NCI-H146 (cell line): ENCODE results near the gene HORMAD1.
"Not testable (repeated sequence)": the region's sequence is repeated elsewhere in the genome, so short reads cannot be mapped to it uniquely, and the experiment has no call there.

Experiments used
- DNase-seq: peaks from one replicate; lab custom pipeline; 2025; lab: John Stamatoyannopoulos, UW

HORMAD1 gene

DNA sequence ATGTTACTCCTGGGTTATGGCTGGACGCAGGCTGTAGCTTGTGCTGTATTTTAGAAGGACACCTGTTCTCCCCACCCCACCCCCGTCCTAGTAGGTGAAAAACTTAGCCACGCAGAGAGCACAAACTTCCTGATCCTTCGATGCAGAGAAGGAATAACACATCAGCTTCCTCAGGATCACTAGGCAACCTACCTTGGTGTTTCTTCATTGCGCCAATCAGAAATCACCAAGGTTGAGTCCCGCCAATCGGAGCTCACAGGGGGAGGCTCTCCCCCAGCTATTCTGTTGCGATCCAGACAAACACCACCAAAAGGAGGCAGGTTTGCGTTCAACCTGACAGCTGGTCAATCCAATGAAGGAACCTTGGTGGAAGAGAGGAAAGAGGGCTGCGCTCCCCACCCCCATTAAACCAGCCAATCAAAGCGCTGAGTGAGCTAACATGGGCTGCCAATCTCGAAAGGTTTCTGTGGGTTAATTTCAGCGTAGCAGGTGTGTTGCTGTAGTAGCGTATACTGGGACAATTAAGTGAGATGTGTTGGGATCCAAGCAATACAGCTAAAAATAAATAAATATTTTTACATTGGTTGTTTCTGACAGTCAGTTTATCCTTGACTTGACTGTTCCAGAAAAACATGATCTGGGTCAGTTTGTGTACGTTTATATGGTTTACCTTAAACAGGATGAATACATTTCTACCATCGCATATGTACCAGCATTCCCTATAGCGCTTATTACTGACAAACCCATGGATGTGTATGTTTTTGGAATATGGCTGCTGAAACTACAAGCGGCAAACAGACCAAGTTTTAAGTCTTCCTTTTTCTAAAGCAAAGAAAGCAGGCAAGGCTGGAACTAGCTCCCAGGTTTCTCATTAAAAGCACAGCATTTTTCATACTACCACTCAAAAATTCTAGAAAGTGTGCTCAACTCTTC is 23.4 kb downstream of the HORMAD1 start, which contains the start of gene GOLPH3L:
GOLPH3L (minus strand) TSS at position 160 of the 933 bp plus-strand sequence. CDS start 2,316 bp downstream, outside the sequence.
- peak; percentile 99 for DNase-seq

DNA sequence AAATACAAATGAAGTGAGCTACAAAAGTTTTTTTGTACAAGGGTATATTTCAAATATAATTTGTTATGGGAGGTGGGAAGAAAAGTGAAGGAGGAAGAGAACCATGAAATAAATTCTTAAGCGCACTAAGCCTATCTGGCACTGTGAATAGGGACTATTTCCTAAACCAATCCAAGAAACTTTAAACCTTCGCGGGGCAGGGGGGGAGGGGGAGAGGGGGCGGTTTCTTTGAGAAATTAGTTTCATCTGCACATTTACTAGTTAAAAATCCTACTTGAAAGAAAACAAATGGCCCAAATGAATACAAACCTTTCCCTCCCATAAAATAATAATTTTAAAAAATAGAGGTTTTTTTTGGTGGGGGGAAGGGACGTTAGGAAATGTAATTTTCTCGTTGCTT is 24.1 kb downstream of the HORMAD1 start:
- no peak for DNase-seq

DNA sequence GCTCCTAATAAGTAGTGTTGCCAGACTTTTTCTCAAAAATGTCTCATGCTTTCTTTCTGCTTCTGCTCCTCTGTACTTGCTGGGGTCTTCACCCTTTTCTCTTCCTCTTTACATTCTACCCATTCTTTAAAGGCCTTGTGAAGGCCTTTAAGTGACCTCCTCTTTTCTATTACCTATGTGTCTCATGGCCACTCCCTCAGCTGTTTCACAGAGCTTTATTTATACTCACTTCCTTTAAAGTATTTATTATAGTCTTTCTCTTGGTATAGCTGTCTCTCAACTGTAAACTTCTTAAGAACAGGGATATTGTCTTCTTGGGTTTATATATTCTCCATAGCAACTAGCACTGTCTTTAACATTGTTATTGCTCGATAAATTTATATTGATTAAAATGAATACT is 24.5 kb downstream of the HORMAD1 start:
- DNase-seq, result no peak

DNA sequence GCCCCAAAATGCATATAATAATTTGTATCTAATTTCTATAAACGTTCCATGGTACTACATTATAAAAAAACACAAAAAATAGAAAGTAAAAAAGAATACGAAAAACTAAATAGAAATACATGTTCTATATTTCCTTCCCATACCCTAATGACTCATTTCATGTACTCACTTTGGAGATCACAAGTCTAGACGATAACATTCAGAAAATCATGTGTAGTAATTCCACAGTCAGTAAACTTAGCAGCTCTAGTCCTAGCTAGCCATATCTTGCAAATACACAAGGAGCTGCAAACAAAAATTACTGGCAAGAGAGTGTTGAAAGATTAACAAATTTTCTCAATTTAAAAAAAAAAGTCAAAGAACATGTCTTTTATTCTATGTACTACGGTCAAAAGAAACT is 25.1 kb downstream of the HORMAD1 start:
- no peak for DNase-seq

DNA sequence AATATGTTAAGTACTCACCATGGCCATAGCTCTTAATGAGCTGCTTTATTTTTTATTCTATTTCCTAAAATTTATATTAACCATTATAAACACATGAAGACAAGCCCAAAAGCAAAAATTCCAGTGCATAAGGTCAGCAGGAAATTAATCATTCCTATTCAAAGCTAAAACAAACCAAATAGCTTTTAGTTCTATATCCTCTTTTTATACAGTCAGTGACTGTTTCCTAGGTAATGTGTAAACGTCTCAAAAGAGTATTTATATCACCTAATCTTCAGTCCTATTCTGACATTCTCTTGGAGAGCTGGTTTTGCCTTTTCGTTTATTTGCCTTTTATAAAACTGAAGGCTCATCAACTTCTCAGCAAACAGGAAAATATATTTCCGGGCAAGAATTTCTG is 28.0 kb downstream of the HORMAD1 start:
- no peak for DNase-seq

DNA sequence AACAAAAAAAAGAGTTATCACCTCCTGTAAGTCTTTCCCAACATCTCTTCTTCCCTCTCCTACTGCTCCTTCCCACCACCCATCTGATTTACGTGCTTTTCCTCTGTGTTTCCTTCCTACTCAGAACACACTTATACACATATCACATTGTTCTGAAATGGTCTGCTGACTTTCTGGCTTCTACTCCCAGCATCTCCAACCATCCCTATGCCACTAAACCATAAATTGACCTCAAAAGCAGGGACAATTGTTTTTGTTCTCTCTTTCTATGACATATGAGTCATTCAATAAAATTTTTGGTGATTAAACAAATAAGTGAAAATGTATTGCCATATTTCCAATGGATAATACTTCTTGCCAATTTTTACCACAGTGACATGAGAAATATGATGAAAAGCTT is 31.9 kb downstream of the HORMAD1 start:
- DNase-seq, result no peak

DNA sequence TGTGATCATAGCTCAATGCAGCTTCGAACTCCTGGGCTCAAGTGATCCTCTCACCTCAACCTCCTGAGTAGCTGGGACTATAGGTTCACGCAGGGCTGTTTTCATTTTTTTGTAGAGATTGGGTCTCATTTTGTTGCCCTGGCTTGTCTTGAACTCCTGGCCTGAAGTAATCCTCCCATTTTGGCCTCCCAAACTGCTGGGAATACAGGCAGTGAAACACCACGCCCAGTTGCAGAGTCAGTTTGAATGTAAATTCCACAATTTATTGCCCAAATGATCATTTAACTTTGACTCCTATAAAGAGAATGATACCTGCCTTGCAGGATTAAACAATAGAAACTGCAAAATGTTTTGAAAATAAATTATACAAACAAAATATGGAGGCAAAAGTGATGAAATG is 34.4 kb downstream of the HORMAD1 start:
- no peak for DNase-seq

DNA sequence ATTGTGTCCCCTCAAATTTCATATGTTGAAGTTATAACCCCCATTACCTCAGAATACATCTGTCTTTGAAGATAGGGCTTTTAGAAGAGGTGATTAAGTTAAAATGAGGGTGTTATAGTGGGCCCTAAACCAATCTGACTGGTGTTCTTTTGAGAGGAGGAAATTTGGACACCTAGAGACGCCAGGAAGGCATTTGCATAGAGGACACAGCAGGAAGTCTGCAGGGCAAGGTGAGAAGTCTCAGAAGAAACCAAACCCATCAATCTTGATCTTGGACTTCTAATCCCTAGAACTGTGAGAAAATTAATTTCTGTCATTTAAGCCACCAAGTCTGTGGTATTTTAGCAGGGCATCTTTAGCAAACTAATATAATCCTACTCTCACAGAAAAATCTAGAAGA is 36.8 kb downstream of the HORMAD1 start:
- DNase-seq, result no peak

DNA sequence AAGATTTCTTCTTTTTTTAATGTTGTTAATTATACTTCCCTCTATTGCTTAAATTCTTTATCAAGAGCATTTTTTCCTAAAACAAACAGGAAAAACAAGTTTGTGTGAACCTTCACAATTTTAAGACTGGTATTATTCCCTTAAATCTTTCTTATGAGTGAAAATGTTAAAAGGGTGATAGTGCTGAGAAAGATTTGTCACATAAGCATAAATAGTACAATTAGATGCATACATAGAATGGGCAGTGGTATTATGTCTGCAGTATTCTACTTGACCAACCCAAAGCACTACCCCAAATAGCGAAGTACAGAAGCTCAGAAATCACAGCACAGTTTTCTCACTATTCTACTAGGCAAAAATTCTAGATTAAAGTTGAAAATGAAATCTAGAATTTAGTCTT is 41.7 kb downstream of the HORMAD1 start:
- DNase-seq, result no peak

DNA sequence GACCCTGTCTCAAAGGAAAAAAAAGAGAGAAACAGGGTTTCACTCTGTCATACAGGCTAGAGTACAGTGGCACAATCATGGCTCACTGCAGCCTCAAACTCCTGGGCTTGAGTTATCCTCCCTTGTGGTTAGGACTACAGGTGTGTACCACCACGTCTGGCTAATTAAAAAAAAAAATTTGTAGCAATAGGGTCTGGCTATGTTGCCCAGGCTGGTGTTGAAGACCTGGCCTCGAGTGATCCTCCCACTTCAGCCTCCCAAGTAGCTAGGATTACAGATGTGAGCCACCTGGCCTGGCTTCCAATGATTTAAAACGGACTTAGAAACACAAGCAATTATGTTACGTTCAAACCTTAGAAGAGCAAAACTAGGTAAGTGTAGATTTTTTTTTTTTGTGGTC is 45.8 kb downstream of the HORMAD1 start:
- no peak for DNase-seq

DNA sequence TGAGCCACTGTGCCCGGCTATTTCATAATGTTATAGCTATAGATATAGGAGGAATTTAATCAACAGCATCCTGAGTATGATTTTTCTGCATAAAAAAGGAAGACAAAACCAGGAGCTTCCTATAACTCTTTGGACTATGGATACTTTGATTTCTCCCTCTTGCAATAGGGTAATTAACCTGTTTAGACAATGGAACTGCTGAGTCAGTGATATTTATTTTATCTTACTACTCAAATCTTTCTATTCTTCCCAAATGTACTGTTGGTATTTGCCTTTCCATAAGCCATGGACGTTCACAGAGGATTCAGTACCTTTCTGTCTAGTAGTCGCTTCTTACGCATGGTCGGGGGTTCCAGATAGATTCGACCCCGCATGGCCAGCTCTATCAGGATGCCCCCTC is 57.4 kb downstream of the HORMAD1 start:
- no peak for DNase-seq

DNA sequence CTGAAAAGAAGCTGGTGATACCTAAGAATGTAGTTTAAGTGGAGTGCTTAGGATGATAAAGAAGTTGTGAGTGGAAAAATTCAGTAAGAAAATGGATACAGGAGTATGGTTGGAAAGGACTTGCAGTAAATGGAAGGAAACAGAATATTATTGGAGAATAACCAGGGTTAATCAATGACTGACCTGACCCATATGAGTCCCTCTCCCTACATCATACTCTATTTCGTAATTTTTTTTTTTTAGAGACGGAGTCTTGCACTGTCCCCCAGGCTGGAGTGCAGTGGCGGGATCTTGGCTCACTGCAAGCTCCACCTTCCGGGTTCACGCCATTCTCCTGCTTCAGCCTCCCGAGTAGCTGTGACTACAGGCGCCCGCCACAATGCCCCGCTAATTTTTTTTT is 57.9 kb downstream of the HORMAD1 start:
- DNase-seq, result no peak

DNA sequence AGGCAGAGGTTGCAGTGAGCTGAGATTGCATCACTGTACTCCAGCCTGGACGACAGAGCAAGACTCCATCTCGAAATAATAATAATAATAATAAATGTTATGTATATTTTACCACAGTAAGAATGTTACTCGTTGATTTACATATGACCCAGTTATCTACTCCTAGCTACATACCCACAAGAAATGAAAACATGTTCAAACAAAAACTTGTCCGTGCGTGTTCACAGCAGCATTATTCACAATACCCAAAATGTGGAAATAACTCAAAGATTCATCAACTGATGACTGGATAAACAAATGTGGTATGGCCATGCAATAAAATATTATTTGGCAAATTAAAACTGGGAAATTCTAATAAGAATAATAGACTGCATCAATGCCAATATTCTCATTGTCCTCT is 59.5 kb downstream of the HORMAD1 start:
- no peak for DNase-seq

DNA sequence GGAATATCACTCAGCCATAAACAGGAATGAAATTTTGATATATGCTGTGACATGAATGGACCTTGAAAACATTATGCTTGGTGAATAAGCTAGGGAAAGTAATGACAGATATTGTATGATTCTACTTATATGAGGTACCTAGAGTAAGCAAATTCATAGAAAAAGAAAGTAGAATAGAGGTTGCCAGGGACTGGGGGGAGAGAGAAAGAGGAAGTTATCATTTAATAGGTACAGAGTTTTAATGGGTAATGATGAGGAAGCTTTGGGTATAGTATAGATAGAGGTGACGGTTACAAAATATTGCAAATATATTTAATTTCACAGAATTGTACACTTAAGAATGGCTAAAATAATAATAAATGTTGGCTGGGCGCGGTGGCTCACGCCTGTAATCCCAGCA is 60.1 kb downstream of the HORMAD1 start:
- no peak for DNase-seq

DNA sequence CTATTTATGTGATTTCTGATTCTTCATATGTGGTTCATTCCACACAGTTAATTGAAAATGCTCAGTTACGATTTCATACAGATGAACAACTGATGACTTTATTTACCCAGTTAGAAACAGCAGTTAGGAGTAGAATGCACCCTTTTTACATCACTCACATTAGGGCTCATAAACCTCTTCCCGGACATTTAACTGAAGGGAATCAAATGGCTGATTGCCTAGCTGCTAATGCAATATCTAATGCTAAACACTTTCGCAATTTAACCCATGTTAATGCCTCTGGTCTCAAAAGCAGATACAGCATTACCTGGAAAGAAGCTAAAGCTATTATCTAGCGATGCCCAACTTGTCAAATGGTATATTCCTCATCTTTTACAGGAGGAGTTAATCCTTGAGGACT is 63.6 kb downstream of the HORMAD1 start:
- DNase-seq, result not testable (repeated sequence)

DNA sequence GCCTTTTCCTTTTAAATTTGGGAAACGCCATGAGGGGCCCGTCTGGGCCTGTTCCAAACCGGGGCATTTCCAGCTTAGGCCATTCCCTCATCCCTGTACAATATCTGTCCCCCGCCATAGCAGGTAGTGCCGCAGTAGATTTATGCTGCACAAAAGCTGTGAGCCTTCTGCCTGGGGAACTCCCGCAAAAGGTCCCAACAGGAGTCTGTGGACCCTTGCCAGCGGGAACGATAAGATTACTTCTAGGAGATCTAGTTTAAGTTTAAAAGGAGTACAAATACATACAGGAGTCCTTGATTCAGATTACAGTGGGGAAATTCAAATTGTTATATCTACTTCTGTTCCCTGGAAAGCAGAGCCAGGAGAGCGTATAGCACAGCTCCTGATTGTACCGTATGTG is 66.1 kb downstream of the HORMAD1 start:
- not testable (repeated sequence) for DNase-seq

DNA sequence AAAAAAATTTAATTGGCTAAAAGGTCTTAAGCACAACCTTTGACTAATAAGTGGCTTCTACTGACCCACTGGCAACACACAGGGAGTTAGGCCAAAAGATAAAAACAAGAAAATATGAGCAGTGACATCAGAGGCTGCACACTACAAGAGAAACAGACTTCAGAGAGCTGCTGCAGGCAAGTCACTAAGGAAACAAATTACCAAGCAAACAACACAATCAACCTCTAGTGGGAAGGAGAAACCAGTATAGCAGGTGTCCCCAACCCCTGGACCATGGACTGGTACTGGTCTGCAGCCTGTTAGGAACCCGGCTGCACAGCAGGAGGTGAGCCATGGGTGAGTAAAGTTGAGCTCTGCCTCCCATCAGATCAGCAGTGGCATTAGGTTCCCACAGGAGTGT is 70.5 kb downstream of the HORMAD1 start:
- peak; percentile 76 for DNase-seq

DNA sequence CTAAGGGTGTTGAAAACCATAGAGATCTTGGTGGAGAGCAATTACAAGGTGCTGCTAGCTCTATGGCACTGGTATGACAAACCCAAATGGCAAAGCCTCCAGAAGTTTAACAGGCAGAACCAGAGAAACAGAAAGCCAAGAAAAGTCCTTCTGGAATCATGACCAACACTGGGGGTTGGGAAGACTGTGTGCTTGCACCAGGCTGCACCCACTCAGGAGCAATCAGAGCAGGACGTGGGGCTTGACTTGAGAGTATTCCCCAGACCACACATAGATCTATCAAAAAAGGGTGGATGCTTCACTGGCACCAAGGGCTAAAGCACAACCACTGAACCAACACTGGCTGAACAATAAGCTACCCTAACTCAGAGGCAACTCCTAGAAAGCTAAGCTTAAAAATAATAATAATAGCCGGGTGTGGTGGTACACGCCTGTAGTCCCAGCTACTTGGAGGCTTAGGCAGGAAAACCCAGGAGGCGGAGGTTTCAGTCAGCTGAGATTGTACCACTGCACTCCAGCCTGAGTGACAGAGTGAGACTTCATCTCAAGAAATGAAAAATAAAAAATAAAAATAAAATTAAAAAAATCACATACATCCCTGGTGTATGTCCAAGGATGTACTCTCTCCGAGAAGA is 71.1 kb downstream of the HORMAD1 start:
- no peak for DNase-seq
